A549 (cell line): Measurements from ENCODE around the gene RAB3B. TPM values are rescaled to one million over a fixed set of nuclear protein-coding genes. Genes with fewer than 3 reads are reported as not detected.

Experiments used
- ATAC-seq, 2 experiments: fragments of 200-7000 bp in 1 of 2; fragments of >200 bp in 1 of 2; cut with Nextera tagmentation in 1 of 2; cut with Tn5 transposase in 1 of 2; 3 replicates each; pipeline versions ENCODE4 v1.8.0 to v1.9.1; 2018 to 2020; ENCODE audit warnings: mild to moderate bottlenecking in 1 of 2, moderate library complexity in 1 of 2
- CTCF ChIA-PET: fragments of 300-600 bp; sonication (Branson Sonifier 250); formaldehyde crosslinking; extraction: SDS; loops from one replicate; lab custom pipeline; 2021; ENCODE audit warnings: antibody characterized with exemption, inconsistent platforms; lab: Yijun Ruan, JAX
- POLR2A ChIA-PET: fragments of 350-600 bp; formaldehyde crosslinking; extraction: SDS; loops from one replicate; lab custom pipeline; 2021; ENCODE audit warnings: antibody characterized with exemption, inconsistent platforms; lab: Yijun Ruan, JAX
- DNase-seq, 2 experiments: peaks; one replicate each; pipeline versions ENCODE4 v3.0.0 to v3.0.0-alpha.2; 2011 to 2016; ENCODE audit warnings: low read depth in 1 of 2, low spot score in 1 of 2
- FAIRE-seq: peaks from 2 replicates; lab custom pipeline; 2011; peaks lifted over from hg19 to GRCh38; lab: Jason Lieb, UNC
- H3K27ac ChIP-seq, 2 experiments: fragments of >200 bp; sonication (Bioruptor Twin); formaldehyde crosslinking; 3 replicates each; pipeline ENCODE4 v1.5.1; 2016 to 2017
- H3K4me1 ChIP-seq: fragments of >200 bp; sonication (Bioruptor Twin); formaldehyde crosslinking; 3 replicates; pipeline ENCODE4 v1.6.1; 2016
- H3K4me2 ChIP-seq: fragments of >200 bp; sonication (Bioruptor Twin); formaldehyde crosslinking; 3 replicates; pipeline ENCODE4 v1.6.1; 2016
- H3K4me3 ChIP-seq: fragments of >200 bp; sonication (Bioruptor Twin); formaldehyde crosslinking; 3 replicates; pipeline ENCODE4 v1.5.1; 2016
- H3K9me3 ChIP-seq: fragments of >200 bp; sonication (Bioruptor Twin); formaldehyde crosslinking; 3 replicates; pipeline ENCODE4 v1.6.1; 2016
- CBX8 ChIP-seq: fragments of 200-600 bp; sonication (generic); IDR thresholded peaks from 2 replicates; pipeline ENCODE4 v1.6.1; 2016
- CHD2 ChIP-seq: fragments of 150-350 bp; IDR thresholded peaks from 2 replicates; pipeline ENCODE4 v1.6.1; 2014; ENCODE audit warnings: low read length; ENCODE audit not compliant: partially characterized antibody
- EP300 ChIP-seq, 2 experiments: fragments of >200 bp; sonication (Bioruptor Twin); formaldehyde crosslinking; IDR thresholded peaks; 2 replicates in 1 of 2; 3 replicates in 1 of 2; pipeline ENCODE4 v1.6.1; 2016 to 2017
- ESRRA ChIP-seq: fragments of 150-350 bp; IDR thresholded peaks from 2 replicates; pipeline ENCODE4 v1.6.1; 2014; ENCODE audit warnings: mild to moderate bottlenecking, low read length, borderline replicate concordance
- GATA3 ChIP-seq: IDR thresholded peaks from 2 replicates; pipeline ENCODE4 v1.6.1; 2012; ENCODE audit warnings: borderline replicate concordance
- HDAC2 ChIP-seq: fragments of 200-600 bp; sonication (generic); IDR thresholded peaks from 2 replicates; pipeline ENCODE4 v1.6.1; 2016
- KDM1A ChIP-seq: fragments of 200-600 bp; sonication (generic); IDR thresholded peaks from 2 replicates; pipeline ENCODE4 v1.6.1; 2016; ENCODE audit warnings: low read depth, mild to moderate bottlenecking
- KDM5A ChIP-seq: fragments of 200-600 bp; sonication (generic); IDR thresholded peaks from 2 replicates; pipeline ENCODE4 v1.6.1; 2016; ENCODE audit warnings: antibody characterized with exemption, mild to moderate bottlenecking
- MAZ ChIP-seq: fragments of 150-350 bp; IDR thresholded peaks from 2 replicates; pipeline ENCODE4 v1.6.1; 2014; ENCODE audit warnings: antibody characterized with exemption, low read depth, low read length, borderline replicate concordance
- PHF8 ChIP-seq: fragments of 200-600 bp; sonication (generic); IDR thresholded peaks from 2 replicates; pipeline ENCODE4 v1.6.1; 2016; ENCODE audit warnings: low read depth, mild to moderate bottlenecking, antibody characterized with exemption, moderate library complexity, borderline replicate concordance
- POLR2AphosphoS2 ChIP-seq: conservative IDR thresholded peaks from 2 replicates; pipeline ENCODE4 v1.6.1; 2012; ENCODE audit warnings: low read length, improper control_type of control experiment, inconsistent platforms
- RCOR1 ChIP-seq: fragments of 150-350 bp; IDR thresholded peaks from 2 replicates; pipeline ENCODE4 v1.6.1; 2014; ENCODE audit warnings: antibody characterized with exemption, low read length, low read depth
- SMC3 ChIP-seq: fragments of >200 bp; sonication (Bioruptor Twin); formaldehyde crosslinking; IDR thresholded peaks from 3 replicates; pipeline ENCODE4 v1.6.1; 2018; ENCODE audit warnings: inconsistent platforms
- TFCP2L1 ChIP-seq: fragments of 250-450 bp; sonication (Bioruptor Pico); IDR thresholded peaks from 2 replicates; pipeline ENCODE4 v1.5.0; 2021; ENCODE audit warnings: mild to moderate bottlenecking
- ZC3H11A ChIP-seq: fragments of 450-650 bp; IDR thresholded peaks from 2 replicates; pipeline ENCODE4 v1.6.1; 2014; ENCODE audit warnings: antibody characterized with exemption, mild to moderate bottlenecking
- ZSCAN20 ChIP-seq: fragments of 250-450 bp; sonication (Bioruptor Pico); IDR thresholded peaks from 2 replicates; pipeline ENCODE4 v1.8.0; 2022; ENCODE audit warnings: mild to moderate bottlenecking, moderate library complexity
- WGBS: methylation state at CpG from one replicate; pipeline ENCODE4 v1.1.6; 2017; ENCODE audit errors: missing lambda C conversion rate; 5-methylcytosine and 5-hydroxymethylcytosine counted together
- polyA plus RNA-seq, 4 experiments: library from polyadenylated mRNA; depleted of rRNA in 3 of 4; stranded (reverse); fragments of >200 nt; fragmentation: RNase III in 1 of 4; extraction: RNeasy Plus Mini Kit Qiagen cat#74134 plus additional on column Dnase treatment in 1 of 4; gene quantifications; 2 replicates in 3 of 4; 3 replicates in 1 of 4; pipeline ENCODE4 v1.2.3, GENCODE V29; 2011 to 2017
- TF ChIP-seq, protein P1 (sequence below): fragments of 200-600 bp; sonication (generic); IDR thresholded peaks from 2 replicates; pipeline ENCODE4 v1.6.1; 2016; ENCODE audit warnings: antibody characterized with exemption, mild to moderate bottlenecking, moderate library complexity
- TF ChIP-seq, protein P2 (sequence below): fragments of 250-450 bp; sonication (Bioruptor Pico); IDR thresholded peaks from 2 replicates; pipeline ENCODE4 v1.5.0; 2021; ENCODE audit warnings: mild to moderate bottlenecking, moderate library complexity, borderline replicate concordance
- TF ChIP-seq, protein P3 (sequence below): IDR thresholded peaks from 2 replicates; pipeline ENCODE4 v1.6.1; 2012
- TF ChIP-seq, protein P4 (sequence below): fragments of >200 bp; sonication (Bioruptor Twin); formaldehyde crosslinking; IDR thresholded peaks from 3 replicates; pipeline ENCODE4 v1.6.1; 2016

RAB3B gene
- polyA plus RNA-seq, 2 of the 4 experiments (the other 2 are of a cell fraction) = 6.9 to 15.1 TPM

DNA sequence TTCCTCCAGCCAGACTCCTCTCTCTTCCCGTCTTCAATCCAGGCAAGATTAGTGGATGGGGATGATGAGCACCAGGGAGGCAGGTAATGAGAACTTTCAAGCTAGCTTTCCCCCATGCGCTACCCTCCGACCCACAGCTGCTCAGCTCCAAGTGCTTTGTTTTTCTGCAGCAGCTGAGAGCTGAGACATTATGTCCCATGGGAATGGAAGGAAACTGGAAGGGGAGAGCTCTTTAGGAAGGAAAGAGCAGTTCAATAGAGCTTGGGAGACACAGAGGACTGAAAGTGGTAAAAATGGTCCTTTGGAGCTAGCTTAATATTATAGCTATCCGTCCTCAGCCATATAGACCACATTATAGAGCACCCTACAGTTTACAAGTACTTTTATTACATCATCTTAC lies 39.8 kb downstream of the RAB3B start:
- CTCF ChIA-PET = no interaction called here
- POLR2A ChIA-PET = no interaction called here
- Histone ChIP-seq H3K4me1 (no peaks in the 10 kb centered on the region), H3K4me3 (no peak overlapping the region), H3K4me2 (no peak overlapping the region), H3K27ac (no peak overlapping the region), H3K9me3 (no peaks in the 10 kb centered on the region)
- TF ChIP-seq POLR2AphosphoS2 (no peak), HDAC2 (no peak), KDM1A (no peak), SMC3 (no peak), ZC3H11A (no peak)
- 80% methylated on average over 4 of the region's 4 CpGs for WGBS
- ATAC-seq = no peak
- no peak for DNase-seq
- no peak for FAIRE-seq

DNA sequence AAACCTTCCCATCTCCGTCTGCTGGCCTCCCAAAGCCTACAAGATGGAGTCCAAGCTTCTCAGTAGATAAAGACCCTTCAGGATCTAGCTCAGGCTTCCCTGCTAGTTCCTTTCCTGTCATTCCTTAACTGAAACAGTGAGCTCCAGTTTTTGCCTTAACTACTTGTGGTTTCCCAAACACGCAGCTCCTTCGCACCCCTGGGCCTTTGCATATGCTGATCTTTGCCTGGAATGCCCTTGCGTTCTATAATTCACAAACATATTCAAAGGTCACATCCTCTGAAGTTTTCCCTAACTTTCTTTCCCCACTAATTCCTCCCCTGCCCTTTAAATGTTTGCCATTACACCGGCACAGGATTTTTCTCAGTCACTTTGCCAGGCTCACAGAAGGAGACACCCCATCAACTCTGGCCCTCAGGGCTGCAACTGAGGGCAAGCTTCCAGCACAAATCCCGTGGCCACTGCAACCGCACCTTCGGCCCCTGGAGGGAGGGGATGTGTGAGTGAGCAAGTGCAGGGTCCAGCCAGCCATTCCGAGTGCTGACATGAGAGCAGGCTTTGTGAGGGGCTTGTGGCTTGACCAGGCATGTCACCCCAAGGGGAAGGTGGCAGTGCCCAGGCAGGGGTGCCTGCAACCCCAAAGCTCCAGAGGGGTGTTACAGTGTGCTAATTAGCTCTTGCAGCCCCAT lies 41.3 kb downstream of the RAB3B start:
- ATAC-seq (no peak), DNase-seq (no peak)
- Histone ChIP-seq H3K4me2 (no peak overlapping the region), H3K27ac (no peak overlapping the region), H3K4me3 (no peak overlapping the region), H3K9me3 (no peaks in the 10 kb centered on the region)
- WGBS = 83% methylated on average over 8 of the region's 9 CpGs
- CTCF ChIA-PET = interaction anchor here (1.0 to 1.6 kb wide), 2 partner anchors 10 to 53 kb away, joined by 3 to 4 read pairs; no protein-coding TSS in a partner anchor
- TF ChIP-seq CBX8 (no peak), TFCP2L1 (CRISPR knock-in tag) (no peak), ZSCAN20 (CRISPR knock-in tag) (no peak), KDM5A (no peak), ESRRA (no peak), GATA3 (no peak), EP300 (IDR thresholded peaks at IDR 0.05) (no peak), PHF8 (no peak), CHD2 (no peak)
- TF ChIP-seq, protein P1, sequence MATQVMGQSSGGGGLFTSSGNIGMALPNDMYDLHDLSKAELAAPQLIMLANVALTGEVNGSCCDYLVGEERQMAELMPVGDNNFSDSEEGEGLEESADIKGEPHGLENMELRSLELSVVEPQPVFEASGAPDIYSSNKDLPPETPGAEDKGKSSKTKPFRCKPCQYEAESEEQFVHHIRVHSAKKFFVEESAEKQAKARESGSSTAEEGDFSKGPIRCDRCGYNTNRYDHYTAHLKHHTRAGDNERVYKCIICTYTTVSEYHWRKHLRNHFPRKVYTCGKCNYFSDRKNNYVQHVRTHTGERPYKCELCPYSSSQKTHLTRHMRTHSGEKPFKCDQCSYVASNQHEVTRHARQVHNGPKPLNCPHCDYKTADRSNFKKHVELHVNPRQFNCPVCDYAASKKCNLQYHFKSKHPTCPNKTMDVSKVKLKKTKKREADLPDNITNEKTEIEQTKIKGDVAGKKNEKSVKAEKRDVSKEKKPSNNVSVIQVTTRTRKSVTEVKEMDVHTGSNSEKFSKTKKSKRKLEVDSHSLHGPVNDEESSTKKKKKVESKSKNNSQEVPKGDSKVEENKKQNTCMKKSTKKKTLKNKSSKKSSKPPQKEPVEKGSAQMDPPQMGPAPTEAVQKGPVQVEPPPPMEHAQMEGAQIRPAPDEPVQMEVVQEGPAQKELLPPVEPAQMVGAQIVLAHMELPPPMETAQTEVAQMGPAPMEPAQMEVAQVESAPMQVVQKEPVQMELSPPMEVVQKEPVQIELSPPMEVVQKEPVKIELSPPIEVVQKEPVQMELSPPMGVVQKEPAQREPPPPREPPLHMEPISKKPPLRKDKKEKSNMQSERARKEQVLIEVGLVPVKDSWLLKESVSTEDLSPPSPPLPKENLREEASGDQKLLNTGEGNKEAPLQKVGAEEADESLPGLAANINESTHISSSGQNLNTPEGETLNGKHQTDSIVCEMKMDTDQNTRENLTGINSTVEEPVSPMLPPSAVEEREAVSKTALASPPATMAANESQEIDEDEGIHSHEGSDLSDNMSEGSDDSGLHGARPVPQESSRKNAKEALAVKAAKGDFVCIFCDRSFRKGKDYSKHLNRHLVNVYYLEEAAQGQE = no peak
- TF ChIP-seq, protein P2, sequence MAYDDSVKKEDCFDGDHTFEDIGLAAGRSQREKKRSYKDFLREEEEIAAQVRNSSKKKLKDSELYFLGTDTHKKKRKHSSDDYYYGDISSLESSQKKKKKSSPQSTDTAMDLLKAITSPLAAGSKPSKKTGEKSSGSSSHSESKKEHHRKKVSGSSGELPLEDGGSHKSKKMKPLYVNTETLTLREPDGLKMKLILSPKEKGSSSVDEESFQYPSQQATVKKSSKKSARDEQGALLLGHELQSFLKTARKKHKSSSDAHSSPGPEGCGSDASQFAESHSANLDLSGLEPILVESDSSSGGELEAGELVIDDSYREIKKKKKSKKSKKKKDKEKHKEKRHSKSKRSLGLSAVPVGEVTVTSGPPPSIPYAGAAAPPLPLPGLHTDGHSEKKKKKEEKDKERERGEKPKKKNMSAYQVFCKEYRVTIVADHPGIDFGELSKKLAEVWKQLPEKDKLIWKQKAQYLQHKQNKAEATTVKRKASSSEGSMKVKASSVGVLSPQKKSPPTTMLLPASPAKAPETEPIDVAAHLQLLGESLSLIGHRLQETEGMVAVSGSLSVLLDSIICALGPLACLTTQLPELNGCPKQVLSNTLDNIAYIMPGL (CRISPR knock-in tag) = no peak
- TF ChIP-seq, all 56 proteins: peak for 0
- no peak for FAIRE-seq
- POLR2A ChIA-PET = interaction anchor here (0.6 kb wide), 1 partner anchor 41 kb away, joined by 5 read pairs; no protein-coding TSS in a partner anchor
- no peaks in the 10 kb centered on the region for H3K4me1 ChIP-seq

DNA sequence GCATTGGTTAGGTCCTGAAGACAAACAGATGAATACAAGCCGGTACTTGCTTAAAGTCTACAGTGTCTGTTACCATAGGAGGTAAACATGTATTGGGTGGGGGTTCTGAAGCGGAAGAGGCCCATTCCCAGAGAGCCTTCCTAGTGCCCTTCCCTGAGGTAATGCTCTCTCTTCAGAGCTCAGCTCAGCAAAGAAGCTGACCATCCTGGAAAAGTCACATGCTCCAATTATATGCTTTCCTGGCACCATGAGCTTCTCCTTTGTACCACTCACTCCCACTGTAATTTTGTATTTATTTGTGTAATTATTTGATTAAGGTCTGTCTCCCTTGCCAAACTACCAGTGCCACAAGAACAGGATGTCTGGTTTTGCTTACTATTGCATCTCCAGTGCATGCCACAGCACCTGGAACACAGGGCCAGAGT lies 42.0 kb downstream of the RAB3B start:
- WGBS = 77% methylated on average over 2 of the region's 2 CpGs
- ATAC-seq (no peak), DNase-seq (no peak), FAIRE-seq (no peak)
- Histone ChIP-seq H3K9me3 (no peaks in the 10 kb centered on the region), H3K4me3 (no peak overlapping the region), H3K4me2 (no peak overlapping the region), H3K27ac (no peak overlapping the region), H3K4me1 (no peaks in the 10 kb centered on the region)
- TF ChIP-seq MAZ (no peak), RCOR1 (no peak), CBX8 (no peak)
- TF ChIP-seq, protein P3, sequence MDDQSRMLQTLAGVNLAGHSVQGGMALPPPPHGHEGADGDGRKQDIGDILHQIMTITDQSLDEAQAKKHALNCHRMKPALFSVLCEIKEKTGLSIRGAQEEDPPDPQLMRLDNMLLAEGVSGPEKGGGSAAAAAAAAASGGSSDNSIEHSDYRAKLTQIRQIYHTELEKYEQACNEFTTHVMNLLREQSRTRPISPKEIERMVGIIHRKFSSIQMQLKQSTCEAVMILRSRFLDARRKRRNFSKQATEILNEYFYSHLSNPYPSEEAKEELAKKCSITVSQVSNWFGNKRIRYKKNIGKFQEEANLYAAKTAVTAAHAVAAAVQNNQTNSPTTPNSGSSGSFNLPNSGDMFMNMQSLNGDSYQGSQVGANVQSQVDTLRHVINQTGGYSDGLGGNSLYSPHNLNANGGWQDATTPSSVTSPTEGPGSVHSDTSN = no peak
- TF ChIP-seq, protein P4, sequence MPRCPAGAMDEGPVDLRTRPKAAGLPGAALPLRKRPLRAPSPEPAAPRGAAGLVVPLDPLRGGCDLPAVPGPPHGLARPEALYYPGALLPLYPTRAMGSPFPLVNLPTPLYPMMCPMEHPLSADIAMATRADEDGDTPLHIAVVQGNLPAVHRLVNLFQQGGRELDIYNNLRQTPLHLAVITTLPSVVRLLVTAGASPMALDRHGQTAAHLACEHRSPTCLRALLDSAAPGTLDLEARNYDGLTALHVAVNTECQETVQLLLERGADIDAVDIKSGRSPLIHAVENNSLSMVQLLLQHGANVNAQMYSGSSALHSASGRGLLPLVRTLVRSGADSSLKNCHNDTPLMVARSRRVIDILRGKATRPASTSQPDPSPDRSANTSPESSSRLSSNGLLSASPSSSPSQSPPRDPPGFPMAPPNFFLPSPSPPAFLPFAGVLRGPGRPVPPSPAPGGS = no peak
- ChIA-PET POLR2A (no interaction called here), CTCF (interaction anchor here (1.6 kb wide), 1 partner anchor 11 kb away, joined by 4 read pairs; no protein-coding TSS in a partner anchor)
